NK-92 (cell line): ENCODE data around the gene PIK3R6.

Experiments
- DNase-seq: peaks from one replicate; lab custom pipeline; 2025; ENCODE audit not compliant: unreplicated experiment; lab: John Stamatoyannopoulos, UW

PIK3R6 gene

DNA sequence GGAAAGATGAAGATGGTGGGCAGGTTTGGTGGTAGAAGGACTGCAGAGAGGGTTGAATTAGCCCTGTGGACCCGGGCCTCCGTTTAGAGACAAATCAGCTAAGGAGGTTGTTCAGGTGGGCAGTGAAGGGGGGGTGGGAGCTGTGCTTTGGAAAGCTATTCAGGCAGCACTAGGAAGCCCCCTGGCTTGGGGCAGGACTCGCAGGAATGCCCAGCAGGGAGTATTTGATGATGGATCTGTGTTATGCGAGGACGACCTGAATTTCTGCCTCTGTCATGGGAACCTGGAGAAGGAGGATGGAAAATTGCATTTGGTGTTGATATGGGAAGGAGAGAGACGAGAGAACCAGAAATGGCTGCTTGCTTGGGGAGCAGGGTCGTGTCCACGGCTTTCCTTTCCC lies 112.6 kb downstream of the PIK3R6 start:
- no peak for DNase-seq

DNA sequence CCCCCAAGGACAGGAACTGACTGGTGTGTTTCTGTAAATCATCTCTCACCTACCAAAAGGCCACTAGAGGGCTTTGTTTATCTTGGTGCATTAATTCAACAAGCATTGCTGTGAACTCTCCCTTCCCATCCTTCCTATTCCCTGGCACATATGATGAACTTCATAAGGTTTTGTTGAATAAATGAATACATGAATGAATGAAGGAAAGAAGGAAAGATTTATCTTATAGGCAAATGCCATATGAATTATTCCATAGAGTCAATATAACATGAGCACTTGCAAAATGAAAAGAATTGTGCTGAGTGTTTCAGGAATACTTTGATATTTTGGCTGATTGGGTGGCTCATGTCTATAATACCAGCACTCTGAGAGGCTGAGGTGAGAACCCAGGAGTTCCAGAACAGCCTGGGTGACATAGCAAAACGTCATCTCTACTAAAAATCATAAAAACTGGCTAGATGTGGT lies 113.5 kb downstream of the PIK3R6 start:
- no peak for DNase-seq

DNA sequence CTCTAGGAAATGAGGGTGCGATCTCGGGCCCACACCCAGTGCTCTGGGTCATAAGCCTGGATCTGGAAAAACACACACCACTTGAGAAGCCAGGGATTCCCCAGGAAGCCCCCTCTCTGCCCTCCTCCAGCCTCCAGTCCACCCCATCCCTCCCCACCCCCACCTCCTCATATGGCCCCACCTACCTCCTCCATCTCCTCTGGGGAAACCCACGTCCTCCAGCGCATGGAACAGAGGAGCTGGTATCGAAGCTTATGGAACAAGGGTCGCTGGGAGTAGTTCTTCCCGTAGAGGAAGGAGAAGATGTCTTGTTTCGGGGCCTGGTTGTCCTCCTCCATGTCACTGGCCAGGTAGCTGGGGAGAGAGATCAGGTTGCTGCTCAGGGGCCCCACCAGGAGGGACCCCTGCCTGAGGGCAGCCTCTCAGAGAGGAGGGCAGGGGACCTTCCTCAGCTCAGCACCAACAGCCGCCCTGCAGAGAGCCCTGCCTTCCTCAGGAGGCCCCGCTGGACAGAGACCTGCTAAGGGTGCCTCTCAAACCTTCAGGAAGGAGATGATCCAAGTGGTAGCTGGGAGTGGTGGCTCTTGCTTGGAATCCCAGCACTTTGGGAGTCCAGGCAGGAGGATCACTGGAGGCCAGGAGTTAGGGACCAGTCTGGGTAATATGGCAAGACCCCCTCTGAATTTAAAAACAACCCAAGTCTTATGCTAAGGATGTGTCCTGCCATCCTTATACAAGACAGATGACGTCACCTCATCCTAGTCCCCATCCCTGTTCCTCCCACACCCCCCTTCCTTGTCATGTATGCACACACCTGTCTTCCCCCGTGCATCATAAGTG lies 114.1 kb downstream of the PIK3R6 start:
- DNase-seq, result no peak
